IPS-18a (cell line): ENCODE results near the gene ZMYND8.
"Not testable (repeated sequence)": the region's sequence is repeated elsewhere in the genome, so short reads cannot be mapped to it uniquely, and the experiment has no call there.

ENCODE experiments used
- H3K27ac ChIP-seq: one replicate; pipeline ENCODE4 v1.5.1; 2013; ENCODE audit warnings: low read length
- H3K27me3 ChIP-seq: one replicate; pipeline ENCODE4 v1.6.1; 2013; ENCODE audit warnings: mild to moderate bottlenecking, low read length; ENCODE audit not compliant: control insufficient read depth, insufficient read depth
- H3K36me3 ChIP-seq: one replicate; pipeline ENCODE4 v1.6.1; 2013; ENCODE audit warnings: low read depth, low read length; ENCODE audit not compliant: control insufficient read depth
- H3K4me1 ChIP-seq: one replicate; pipeline ENCODE4 v1.6.1; 2013; ENCODE audit warnings: low read depth, low read length; ENCODE audit not compliant: control insufficient read depth
- H3K4me3 ChIP-seq: one replicate; pipeline ENCODE4 v1.5.1; 2013; ENCODE audit warnings: low read length
- H3K9ac ChIP-seq: one replicate; pipeline ENCODE4 v1.6.1; 2013; ENCODE audit warnings: mild to moderate bottlenecking, low read length, moderate library complexity
- H3K9me3 ChIP-seq: one replicate; pipeline ENCODE4 v1.6.1; 2013; ENCODE audit warnings: low read depth, low read length; ENCODE audit not compliant: control insufficient read depth

The ZMYND8 gene

GRCh38 chr20:47366301-47366700 lies 9.8 kb upstream of the ZMYND8 start:
- Histone ChIP-seq H3K4me1 (peaks cover 22% of the 10 kb centered on the region), H3K4me3 (peak overlapping the region; percentile 38), H3K36me3 (peaks cover 12% of the 10 kb centered on the region)
- H3K9me3 ChIP-seq, H3K27me3 ChIP-seq, H3K9ac ChIP-seq, H3K27ac ChIP-seq: not testable (repeated sequence)

- Histone ChIP-seq H3K27ac (no peak overlapping the region), H3K9me3 (no peaks in the 10 kb centered on the region), H3K36me3 (peaks cover 15% of the 10 kb centered on the region), H3K9ac (no peak overlapping the region), H3K4me3 (no peak overlapping the region), H3K27me3 (no peaks in the 10 kb centered on the region), H3K4me1 (peaks cover 33% of the 10 kb centered on the region)
Measured at GRCh38 chr20:47365023-47365764, 8.7 kb upstream of the ZMYND8 start.

GRCh38 chr20:47362361-47363219 lies 6.1 kb upstream of the ZMYND8 start:
- Histone ChIP-seq H3K27ac (no peak overlapping the region), H3K9ac (no peak overlapping the region)

GRCh38 chr20:47361057-47361915 lies 4.8 kb upstream of the ZMYND8 start:
- Histone ChIP-seq H3K9ac (peak overlapping the region; percentile 45), H3K36me3 (peaks cover 16% of the 10 kb centered on the region), H3K4me1 (peaks cover 62% of the 10 kb centered on the region), H3K4me3 (peak overlapping the region; percentile 37), H3K27me3 (no peaks in the 10 kb centered on the region), H3K9me3 (no peaks in the 10 kb centered on the region), H3K27ac (peak overlapping the region; percentile 79)

More at GRCh38 chr20:47362361-47363219, 6.1 kb upstream of the ZMYND8 start:
- no peak overlapping the region for H3K4me3 ChIP-seq
- no peaks in the 10 kb centered on the region for H3K9me3 ChIP-seq
- H3K36me3 ChIP-seq, result peaks cover 23% of the 10 kb centered on the region
- H3K4me1 ChIP-seq, result peaks cover 53% of the 10 kb centered on the region
- H3K27me3 ChIP-seq, result no peaks in the 10 kb centered on the region

GRCh38 chr20:47360297-47361056 lies 4.0 kb upstream of the ZMYND8 start:
- H3K4me1 ChIP-seq, result peaks cover 69% of the 10 kb centered on the region
- H3K9me3 ChIP-seq, result no peaks in the 10 kb centered on the region
- H3K4me3 ChIP-seq, result peak overlapping the region; percentile 37
- H3K9ac ChIP-seq, result peak overlapping the region; percentile 45
- H3K27me3 ChIP-seq, result no peaks in the 10 kb centered on the region
- H3K36me3 ChIP-seq, result peaks cover 15% of the 10 kb centered on the region
- peak overlapping the region; percentile 79 for H3K27ac ChIP-seq

- Histone ChIP-seq H3K27ac (peak overlapping the region; percentile 79), H3K36me3 (peaks cover 16% of the 10 kb centered on the region), H3K4me1 (peaks cover 72% of the 10 kb centered on the region), H3K27me3 (no peaks in the 10 kb centered on the region), H3K9ac (peak overlapping the region; percentile 45), H3K9me3 (no peaks in the 10 kb centered on the region), H3K4me3 (peak overlapping the region; percentile 37)
Measured at GRCh38 chr20:47359530-47360296, 3.2 kb upstream of the ZMYND8 start.

- no peaks in the 10 kb centered on the region for H3K9me3 ChIP-seq
- H3K4me3 ChIP-seq, result peak overlapping the region; percentile 37
- H3K27ac ChIP-seq, result peak overlapping the region; percentile 79
- peaks cover 18% of the 10 kb centered on the region for H3K36me3 ChIP-seq
- H3K4me1 ChIP-seq, result peaks cover 80% of the 10 kb centered on the region
- peak overlapping the region; percentile 45 for H3K9ac ChIP-seq
- H3K27me3 ChIP-seq, result no peaks in the 10 kb centered on the region
Measured at GRCh38 chr20:47358672-47359529, 2.4 kb upstream of the ZMYND8 start.

GRCh38 chr20:47358039-47358671 lies 1.7 kb upstream of the ZMYND8 start:
- Histone ChIP-seq H3K4me1 (peaks cover 88% of the 10 kb centered on the region), H3K4me3 (peak overlapping the region; percentile 25), H3K9ac (peak overlapping the region; percentile 88), H3K36me3 (peaks cover 18% of the 10 kb centered on the region), H3K27ac (peak overlapping the region; percentile 98), H3K9me3 (no peaks in the 10 kb centered on the region), H3K27me3 (no peaks in the 10 kb centered on the region)

- Histone ChIP-seq H3K4me3 (peak overlapping the region; percentile 25), H3K4me1 (peaks cover 91% of the 10 kb centered on the region), H3K27me3 (no peaks in the 10 kb centered on the region)
Measured at GRCh38 chr20:47357296-47358038, 968 bp upstream of the ZMYND8 start.

More at GRCh38 chr20:47357296-47358038, 968 bp upstream of the ZMYND8 start:
- Histone ChIP-seq H3K36me3 (peaks cover 22% of the 10 kb centered on the region), H3K27ac (peak overlapping the region; percentile 98), H3K9me3 (no peaks in the 10 kb centered on the region), H3K9ac (peak overlapping the region; percentile 88)
